Measurements from ENCODE around the gene CDC14B. TPM values are rescaled to one million over a fixed set of nuclear protein-coding genes. Genes with fewer than 3 reads are reported as not detected.

Gene CDC14B
- total RNA-seq, 1 experiment from 2014 or later = 28.4 TPM

DNA sequence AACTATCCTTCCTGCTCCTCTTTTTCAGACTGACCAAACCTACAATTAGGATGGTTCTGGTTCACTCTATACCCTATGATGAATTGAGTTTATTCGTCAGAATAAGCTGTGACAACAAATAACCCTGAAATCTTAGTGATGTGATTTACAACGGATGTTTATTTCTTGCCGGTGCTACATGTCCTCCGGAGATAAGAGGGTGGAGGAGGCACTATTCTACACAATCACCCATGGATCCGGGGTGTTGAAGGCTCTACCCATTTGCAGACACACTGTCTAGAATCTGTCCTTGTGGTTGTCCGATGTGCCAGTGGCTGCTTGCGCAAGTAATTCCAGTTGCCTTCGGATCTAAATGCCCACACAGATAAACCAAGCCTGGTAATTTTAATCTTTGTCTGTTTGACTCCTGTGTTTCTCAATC lies 44.7 kb downstream of the CDC14B start:
- H2AFZ ChIP-seq (ENCODE audit: low read length) = no peak overlapping the region
- no peak overlapping the region for H2BK15ac ChIP-seq (ENCODE audit: low read depth, low read length)
- H3K23me2 ChIP-seq (ENCODE audit: insufficient read length, low read depth, low read length, poor library complexity, severe bottlenecking) = no peaks in the 10 kb centered on the region
- H3K23ac ChIP-seq (ENCODE audit: insufficient read length, low read depth, low read length) = no peak overlapping the region
- H3K4me3 Mint-ChIP-seq = no peak overlapping the region
- no peak overlapping the region for H3K4me2 ChIP-seq (ENCODE audit: insufficient read depth, insufficient read length, low read length)
- no peaks in the 10 kb centered on the region for H3K27me3 ChIP-seq (ENCODE audit: insufficient read depth, low read length)
- no peak overlapping the region for H2BK20ac ChIP-seq (ENCODE audit: low read depth, low read length, poor library complexity, severe bottlenecking)
- H3K9ac ChIP-seq (ENCODE audit: extremely low read depth, insufficient read length, low read length) = no peak overlapping the region
- no peak overlapping the region for H4K5ac ChIP-seq (ENCODE audit: insufficient read length, low read depth, low read length)
- H4K8ac ChIP-seq (replicated peaks; ENCODE audit: insufficient read length, low read depth, low read length) = no peak overlapping the region
- peaks cover 8 to 13% of the 10 kb centered on the region in 2 experiments for H3K4me1 Mint-ChIP-seq
- H2AK5ac ChIP-seq (ENCODE audit: insufficient read length, low read length) = no peak overlapping the region
- no peak overlapping the region for H2BK5ac ChIP-seq (ENCODE audit: insufficient read length, low read length)
- no peak for DNase-seq
- no peak overlapping the region for H3K14ac ChIP-seq (ENCODE audit: insufficient read depth, low read length)
- no peaks in the 10 kb centered on the region for H4K20me1 ChIP-seq (ENCODE audit: control insufficient read depth, insufficient read depth, insufficient read length)
- TF ChIP-seq, protein P1, sequence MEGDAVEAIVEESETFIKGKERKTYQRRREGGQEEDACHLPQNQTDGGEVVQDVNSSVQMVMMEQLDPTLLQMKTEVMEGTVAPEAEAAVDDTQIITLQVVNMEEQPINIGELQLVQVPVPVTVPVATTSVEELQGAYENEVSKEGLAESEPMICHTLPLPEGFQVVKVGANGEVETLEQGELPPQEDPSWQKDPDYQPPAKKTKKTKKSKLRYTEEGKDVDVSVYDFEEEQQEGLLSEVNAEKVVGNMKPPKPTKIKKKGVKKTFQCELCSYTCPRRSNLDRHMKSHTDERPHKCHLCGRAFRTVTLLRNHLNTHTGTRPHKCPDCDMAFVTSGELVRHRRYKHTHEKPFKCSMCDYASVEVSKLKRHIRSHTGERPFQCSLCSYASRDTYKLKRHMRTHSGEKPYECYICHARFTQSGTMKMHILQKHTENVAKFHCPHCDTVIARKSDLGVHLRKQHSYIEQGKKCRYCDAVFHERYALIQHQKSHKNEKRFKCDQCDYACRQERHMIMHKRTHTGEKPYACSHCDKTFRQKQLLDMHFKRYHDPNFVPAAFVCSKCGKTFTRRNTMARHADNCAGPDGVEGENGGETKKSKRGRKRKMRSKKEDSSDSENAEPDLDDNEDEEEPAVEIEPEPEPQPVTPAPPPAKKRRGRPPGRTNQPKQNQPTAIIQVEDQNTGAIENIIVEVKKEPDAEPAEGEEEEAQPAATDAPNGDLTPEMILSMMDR (conservative IDR thresholded peaks at IDR 0.05) = no peak
- no peak overlapping the region for H3K18ac ChIP-seq (ENCODE audit: insufficient read length, low read depth, low read length)
- no peak overlapping the region for H3K27ac ChIP-seq (ENCODE audit: insufficient read length, low read depth, low read length)
- H3K27ac Mint-ChIP-seq = 0 out of 7 replicates have a peak overlapping the region, but pooled peaks of 1 of the 3 experiments have one; percentile 3
- no peaks in the 10 kb centered on the region for H3K9me3 Mint-ChIP-seq
- no peaks in the 10 kb centered on the region for H3K36me3 Mint-ChIP-seq (ENCODE audit: insufficient read depth in 1 of 3, low read depth in 3 of 3)
- H3T11ph ChIP-seq (ENCODE audit: low read length) = no peak overlapping the region
- peaks cover 8% of the 10 kb centered on the region; the same call in 1 of the 2 replicates for H3K79me2 ChIP-seq (ENCODE audit: insufficient read depth, low read length)
- H3K9me3 ChIP-seq (ENCODE audit: control insufficient read depth, low read depth, low read length) = no peaks in the 10 kb centered on the region
- H3K79me1 ChIP-seq (ENCODE audit: insufficient read depth, low read depth, low read length, poor library complexity, severe bottlenecking) = peaks cover 7% of the 10 kb centered on the region
- no peaks in the 10 kb centered on the region for H3K4me1 ChIP-seq (ENCODE audit: insufficient read depth, low read length)
- H3K56ac ChIP-seq (ENCODE audit: insufficient read length, low read depth, low read length) = no peak overlapping the region
- H4K91ac ChIP-seq (ENCODE audit: insufficient read length, low read depth, low read length) = no peak overlapping the region
- no CpG with 5 or more reads among the region's 8 CpGs for WGBS (ENCODE audit: extremely low coverage, insufficient read length, low lambda C conversion rate)
- H2BK12ac ChIP-seq (ENCODE audit: insufficient read length, low read depth, low read length) = no peak overlapping the region
- no peaks in the 10 kb centered on the region for H3K27me3 Mint-ChIP-seq (ENCODE audit: low read depth)
- no peak overlapping the region for H3K4ac ChIP-seq (ENCODE audit: low read depth, low read length)
- H2BK120ac ChIP-seq (ENCODE audit: low read depth, low read length, poor library complexity, severe bottlenecking) = no peak overlapping the region
